ENCODE data around the gene ENOX1. TPM values are rescaled to one million over a fixed set of nuclear protein-coding genes. Genes with fewer than 3 reads are reported as not detected.

ENOX1 gene
- polyA plus RNA-seq, 1 donor (not counting 4 experiments of a cell fraction or from before 2014, with no cell fraction given), result 1.1 TPM

GRCh38 chr13:43648733-43649132 lies 138.0 kb downstream of the ENOX1 start:
- Histone ChIP-seq H3K9me3 (ENCODE audit: control insufficient read depth, low read depth, low read length) (no peaks in the 10 kb centered on the region), H3K9me1 (ENCODE audit: control insufficient read depth, extremely low read depth, insufficient read depth, low read length) (no peaks in the 10 kb centered on the region)

GRCh38 chr13:43647471-43647870 lies 139.3 kb downstream of the ENOX1 start:
- no peak overlapping the region for H2AFZ ChIP-seq (ENCODE audit: control insufficient read depth, low read length)
- FAIRE-seq, result no peak
- dilution Hi-C loops (cut with MboI; ENCODE audit: extremely low pct_ligation_motif_present, low sequenced_read_pairs), result no loop called here
- no peaks in the 10 kb centered on the region for H3K4me1 ChIP-seq (ENCODE audit: control insufficient read depth, extremely low read depth, insufficient read depth, low read length)
- H3K27me3 ChIP-seq (ENCODE audit: control insufficient read depth, extremely low read depth, insufficient read depth, low read length), result no peaks in the 10 kb centered on the region
- no peak overlapping the region for H3K4me2 ChIP-seq (ENCODE audit: control insufficient read depth, extremely low read depth, insufficient read depth, low read depth, low read length)
- no peak overlapping the region for H3K27ac ChIP-seq (ENCODE audit: control insufficient read depth, insufficient read depth, low read length)
- DNase-seq (ENCODE audit: low read depth, low spot score), result no peak
- H4K20me1 ChIP-seq (ENCODE audit: control insufficient read depth, extremely low read depth, insufficient read depth, low read length), result no peaks in the 10 kb centered on the region
- H3K9me3 ChIP-seq (ENCODE audit: control insufficient read depth, low read depth, low read length), result no peaks in the 10 kb centered on the region
- no peak overlapping the region for H3K9ac ChIP-seq (ENCODE audit: control insufficient read depth, extremely low read depth, insufficient read depth, low read length)
- H3K9me1 ChIP-seq (ENCODE audit: control insufficient read depth, extremely low read depth, insufficient read depth, low read length), result no peaks in the 10 kb centered on the region
- TF ChIP-seq CTCF (optimal IDR thresholded peaks at IDR 0.05 in 1 of 3, IDR thresholded peaks at IDR 0.05 in 1 of 3, conservative IDR thresholded peaks at IDR 0.05 in 1 of 3; ENCODE audit: extremely low read depth in 1 of 3, insufficient read depth in 2 of 3, low read length in 3 of 3), result no peak
- no peak for TF ChIP-seq EZH2 (IDR thresholded peaks at IDR 0.05; ENCODE audit: low read length)
- H3K4me3 ChIP-seq (ENCODE audit: control insufficient read depth in 2 of 3, extremely low read depth in 1 of 3, insufficient read depth in 2 of 3, low read depth in 1 of 3, low read length in 3 of 3), result no peak overlapping the region
- no peaks in the 10 kb centered on the region for H3K79me2 ChIP-seq (ENCODE audit: control insufficient read depth, insufficient read depth, low read length)
- no peaks in the 10 kb centered on the region for H3K36me3 ChIP-seq (ENCODE audit: control insufficient read depth in 2 of 2, extremely low read depth in 1 of 2, insufficient read depth in 2 of 2, low read length in 2 of 2)

More at GRCh38 chr13:43648733-43649132, 138.0 kb downstream of the ENOX1 start:
- no peak overlapping the region for H3K9ac ChIP-seq (ENCODE audit: control insufficient read depth, extremely low read depth, insufficient read depth, low read length)
- FAIRE-seq (no peak), DNase-seq (ENCODE audit: low read depth, low spot score) (no peak)
- no peak overlapping the region for H3K4me2 ChIP-seq (ENCODE audit: control insufficient read depth, extremely low read depth, insufficient read depth, low read depth, low read length)
- no peaks in the 10 kb centered on the region for H3K36me3 ChIP-seq (ENCODE audit: control insufficient read depth in 2 of 2, extremely low read depth in 1 of 2, insufficient read depth in 2 of 2, low read length in 2 of 2)
- H3K4me3 ChIP-seq (ENCODE audit: control insufficient read depth in 2 of 3, extremely low read depth in 1 of 3, insufficient read depth in 2 of 3, low read depth in 1 of 3, low read length in 3 of 3), result no peak overlapping the region
- dilution Hi-C loops (cut with MboI; ENCODE audit: extremely low pct_ligation_motif_present, low sequenced_read_pairs), result no loop called here
- no peaks in the 10 kb centered on the region for H3K79me2 ChIP-seq (ENCODE audit: control insufficient read depth, insufficient read depth, low read length)
- H2AFZ ChIP-seq (ENCODE audit: control insufficient read depth, low read length), result no peak overlapping the region
- no peaks in the 10 kb centered on the region for H3K4me1 ChIP-seq (ENCODE audit: control insufficient read depth, extremely low read depth, insufficient read depth, low read length)
- TF ChIP-seq CTCF (optimal IDR thresholded peaks at IDR 0.05 in 1 of 3, IDR thresholded peaks at IDR 0.05 in 1 of 3, conservative IDR thresholded peaks at IDR 0.05 in 1 of 3; ENCODE audit: extremely low read depth in 1 of 3, insufficient read depth in 2 of 3, low read length in 3 of 3) (no peak), EZH2 (IDR thresholded peaks at IDR 0.05; ENCODE audit: low read length) (no peak)
- H4K20me1 ChIP-seq (ENCODE audit: control insufficient read depth, extremely low read depth, insufficient read depth, low read length), result no peaks in the 10 kb centered on the region
- no peak overlapping the region for H3K27ac ChIP-seq (ENCODE audit: control insufficient read depth, insufficient read depth, low read length)
- no peaks in the 10 kb centered on the region for H3K27me3 ChIP-seq (ENCODE audit: control insufficient read depth, extremely low read depth, insufficient read depth, low read length)

Measured in keratinocyte (primary cell).